PC-3 (cell line): ENCODE measurements around the gene ABCC10.

Experiments
- EZH2 ChIP-seq: fragments of 300-600 bp; sonication (generic); IDR thresholded peaks from one replicate; pipeline ENCODE4 v1.6.1; 2017; ENCODE audit warnings: antibody characterized with exemption, mild to moderate bottlenecking, low read length; ENCODE audit not compliant: unreplicated experiment
- TF ChIP-seq, protein P1 (sequence below): fragments of 300-600 bp; sonication (generic); conservative IDR thresholded peaks from 2 replicates; pipeline ENCODE4 v1.5.1; 2017; ENCODE audit warnings: antibody characterized with exemption, low read depth, mild to moderate bottlenecking, low read length

GRCh38 chr6:43434943-43435342 lies 7.6 kb downstream of the ABCC10 start:
- TF ChIP-seq, protein P1, sequence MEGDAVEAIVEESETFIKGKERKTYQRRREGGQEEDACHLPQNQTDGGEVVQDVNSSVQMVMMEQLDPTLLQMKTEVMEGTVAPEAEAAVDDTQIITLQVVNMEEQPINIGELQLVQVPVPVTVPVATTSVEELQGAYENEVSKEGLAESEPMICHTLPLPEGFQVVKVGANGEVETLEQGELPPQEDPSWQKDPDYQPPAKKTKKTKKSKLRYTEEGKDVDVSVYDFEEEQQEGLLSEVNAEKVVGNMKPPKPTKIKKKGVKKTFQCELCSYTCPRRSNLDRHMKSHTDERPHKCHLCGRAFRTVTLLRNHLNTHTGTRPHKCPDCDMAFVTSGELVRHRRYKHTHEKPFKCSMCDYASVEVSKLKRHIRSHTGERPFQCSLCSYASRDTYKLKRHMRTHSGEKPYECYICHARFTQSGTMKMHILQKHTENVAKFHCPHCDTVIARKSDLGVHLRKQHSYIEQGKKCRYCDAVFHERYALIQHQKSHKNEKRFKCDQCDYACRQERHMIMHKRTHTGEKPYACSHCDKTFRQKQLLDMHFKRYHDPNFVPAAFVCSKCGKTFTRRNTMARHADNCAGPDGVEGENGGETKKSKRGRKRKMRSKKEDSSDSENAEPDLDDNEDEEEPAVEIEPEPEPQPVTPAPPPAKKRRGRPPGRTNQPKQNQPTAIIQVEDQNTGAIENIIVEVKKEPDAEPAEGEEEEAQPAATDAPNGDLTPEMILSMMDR: no peak
- TF ChIP-seq EZH2: no peak
